Lower leg skin (tissue), 4 donors: ENCODE measurements around the gene C1QTNF6. TPM values are rescaled to one million over a fixed set of nuclear protein-coding genes. Genes with fewer than 3 reads are reported as not detected.

ENCODE experiments used
- DNase-seq, 2 donors: peaks; one replicate each; pipeline ENCODE4 v3.0.0-alpha.2; 2019; ENCODE audit warnings: low spot score in 2 of 2
- H3K4me3 ChIP-seq: fragments of 200-600 bp; sonication (generic); 2 replicates; pipeline ENCODE4 v1.5.1; 2017; ENCODE audit warnings: mild to moderate bottlenecking, low read depth; ENCODE audit not compliant: poor library complexity, severe bottlenecking
- POLR2A ChIP-seq, 2 donors: fragments of 450-650 bp; IDR thresholded peaks; one replicate each; pipeline ENCODE4 v1.6.1; 2016 to 2017; ENCODE audit warnings: antibody characterized with exemption in 2 of 2, mild to moderate bottlenecking in 1 of 2, moderate library complexity in 1 of 2
- WGBS, 2 donors: methylation state at CpG; one replicate each; pipeline ENCODE4 v1.1.5; 2018; 5-methylcytosine and 5-hydroxymethylcytosine counted together
- intact Hi-C: fragments of 100-400 bp; cut with DNase I; formaldehyde crosslinking; loops from one replicate; pipeline ENCODE4 v1.15.0; 2023; ENCODE audit warnings: low total_unique reads
- total RNA-seq, 4 donors: library from RNA; depleted of rRNA; stranded (reverse); fragments of >200 nt; gene quantifications; one replicate each; pipeline ENCODE4 v1.1.0, GENCODE V29; 2016
- TF ChIP-seq, protein P1 (sequence below), 3 donors: fragments of 450-650 bp; IDR thresholded peaks; one replicate each; pipeline ENCODE4 v1.5.1; 2016; ENCODE audit warnings: antibody characterized with exemption in 3 of 3, mild to moderate bottlenecking in 3 of 3, moderate library complexity in 2 of 3

Gene C1QTNF6
- total RNA-seq, 4 donors from 2014 or later = 0.81 to 8.9 (median 2.1) TPM

GRCh38 chr22:37156686-37157435, 31.2 kb downstream of the C1QTNF6 start:
- no peak for TF ChIP-seq POLR2A (IDR thresholded peaks at IDR 0.05)
- TF ChIP-seq, protein P1, sequence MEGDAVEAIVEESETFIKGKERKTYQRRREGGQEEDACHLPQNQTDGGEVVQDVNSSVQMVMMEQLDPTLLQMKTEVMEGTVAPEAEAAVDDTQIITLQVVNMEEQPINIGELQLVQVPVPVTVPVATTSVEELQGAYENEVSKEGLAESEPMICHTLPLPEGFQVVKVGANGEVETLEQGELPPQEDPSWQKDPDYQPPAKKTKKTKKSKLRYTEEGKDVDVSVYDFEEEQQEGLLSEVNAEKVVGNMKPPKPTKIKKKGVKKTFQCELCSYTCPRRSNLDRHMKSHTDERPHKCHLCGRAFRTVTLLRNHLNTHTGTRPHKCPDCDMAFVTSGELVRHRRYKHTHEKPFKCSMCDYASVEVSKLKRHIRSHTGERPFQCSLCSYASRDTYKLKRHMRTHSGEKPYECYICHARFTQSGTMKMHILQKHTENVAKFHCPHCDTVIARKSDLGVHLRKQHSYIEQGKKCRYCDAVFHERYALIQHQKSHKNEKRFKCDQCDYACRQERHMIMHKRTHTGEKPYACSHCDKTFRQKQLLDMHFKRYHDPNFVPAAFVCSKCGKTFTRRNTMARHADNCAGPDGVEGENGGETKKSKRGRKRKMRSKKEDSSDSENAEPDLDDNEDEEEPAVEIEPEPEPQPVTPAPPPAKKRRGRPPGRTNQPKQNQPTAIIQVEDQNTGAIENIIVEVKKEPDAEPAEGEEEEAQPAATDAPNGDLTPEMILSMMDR (IDR thresholded peaks at IDR 0.05) = no peak
- intact Hi-C loops = loop anchor here (10.0 kb wide), 1 partner anchor 72 kb away; no protein-coding TSS in a partner anchor
- 77 to 82% methylated on average over 13 of the region's 13 CpGs for WGBS, 2 donors
- no peak overlapping the region for H3K4me3 ChIP-seq
- no peak for DNase-seq

GRCh38 chr22:37155971-37156370, 32.1 kb downstream of the C1QTNF6 start:
- no peak overlapping the region for H3K4me3 ChIP-seq
- intact Hi-C loops = loop anchor here (10.0 kb wide), 1 partner anchor 71 kb away; no protein-coding TSS in a partner anchor
- no peak for DNase-seq
- 91 to 96% methylated on average over 8 of the region's 8 CpGs for WGBS, 2 donors
- TF ChIP-seq, protein P1 (IDR thresholded peaks at IDR 0.05) = no peak
- TF ChIP-seq POLR2A (IDR thresholded peaks at IDR 0.05) = no peak

DNA sequence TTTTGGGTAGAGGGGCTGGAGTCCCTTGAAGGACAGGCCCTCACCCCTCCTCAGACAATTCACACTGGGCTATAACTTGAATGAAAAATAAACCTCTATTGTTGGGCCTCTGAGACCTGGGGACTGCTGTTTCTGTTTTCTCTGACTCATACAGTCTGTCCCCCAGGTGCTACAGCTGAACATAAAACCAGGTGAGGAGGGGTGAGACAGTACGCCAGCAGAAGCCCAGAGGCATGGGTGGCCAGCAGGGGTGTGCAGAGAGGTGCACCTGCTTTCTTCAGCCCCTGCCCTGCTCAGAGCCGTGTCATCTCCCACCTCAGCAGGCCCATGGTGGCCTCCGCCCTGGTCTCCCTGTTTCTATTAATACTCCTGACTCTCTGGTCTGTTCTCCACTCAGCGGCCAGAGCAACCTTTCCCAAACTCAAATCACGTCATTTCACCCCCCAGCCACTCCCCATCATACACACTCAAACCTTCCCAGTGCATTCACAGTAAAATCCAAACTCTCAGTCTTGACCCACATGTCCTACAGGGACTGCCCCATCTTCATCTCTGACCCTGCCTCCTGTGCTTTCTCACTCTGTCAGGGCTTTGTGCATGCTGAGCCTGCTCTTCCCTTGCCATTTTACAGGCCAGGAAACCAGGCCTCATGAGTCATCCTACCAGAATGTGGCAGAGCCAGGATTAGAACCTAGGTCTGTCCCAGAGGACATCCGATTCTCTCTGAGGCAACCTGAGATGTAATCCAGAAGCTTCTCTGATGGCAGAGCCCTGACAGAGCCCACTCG, 32.9 kb downstream of the C1QTNF6 start:
- no peak overlapping the region for H3K4me3 ChIP-seq
- intact Hi-C loops = loop anchor here (5.0 to 10.0 kb wide), 2 partner anchors 70 to 422 kb away; no protein-coding TSS in a partner anchor
- 83 to 86% methylated on average over 7 of the region's 7 CpGs for WGBS, 2 donors
- no peak for DNase-seq
- TF ChIP-seq, protein P1 (IDR thresholded peaks at IDR 0.05) = no peak
- no peak for TF ChIP-seq POLR2A (IDR thresholded peaks at IDR 0.05)

- 97 to 99% methylated on average over 6 of the region's 6 CpGs for WGBS, 2 donors
- no peak for TF ChIP-seq POLR2A (IDR thresholded peaks at IDR 0.05)
- TF ChIP-seq, protein P1 (IDR thresholded peaks at IDR 0.05) = no peak
- no peak overlapping the region for H3K4me3 ChIP-seq
- intact Hi-C loops = loop anchor here (5.0 to 10.0 kb wide), 2 partner anchors 69 to 423 kb away; no protein-coding TSS in a partner anchor
- no peak for DNase-seq
These were observed 34.1 kb downstream of the C1QTNF6 start for GRCh38 chr22:37153901-37154300.

GRCh38 chr22:37151401-37151800, 36.6 kb downstream of the C1QTNF6 start:
- TF ChIP-seq, protein P1 (IDR thresholded peaks at IDR 0.05) = no peak
- TF ChIP-seq POLR2A (IDR thresholded peaks at IDR 0.05) = no peak
- no peak for DNase-seq
- intact Hi-C loops = loop anchor here (5.0 to 10.0 kb wide), 2 partner anchors 67 to 426 kb away; no protein-coding TSS in a partner anchor
- no peak overlapping the region for H3K4me3 ChIP-seq
